Activated naive CD8-positive, alpha-beta T cell treated with anti-CD3 and anti-CD28 coated beads, Interleukin-2, amount 50 U/mL, for 16 hours (primary cell): Measurements from ENCODE around the gene PLA2G12A.

ENCODE experiments used
- DNase-seq: peaks from one replicate; pipeline ENCODE4 v3.0.0-alpha.2; 2020; ENCODE audit warnings: low read depth, low spot score

The PLA2G12A gene

DNA sequence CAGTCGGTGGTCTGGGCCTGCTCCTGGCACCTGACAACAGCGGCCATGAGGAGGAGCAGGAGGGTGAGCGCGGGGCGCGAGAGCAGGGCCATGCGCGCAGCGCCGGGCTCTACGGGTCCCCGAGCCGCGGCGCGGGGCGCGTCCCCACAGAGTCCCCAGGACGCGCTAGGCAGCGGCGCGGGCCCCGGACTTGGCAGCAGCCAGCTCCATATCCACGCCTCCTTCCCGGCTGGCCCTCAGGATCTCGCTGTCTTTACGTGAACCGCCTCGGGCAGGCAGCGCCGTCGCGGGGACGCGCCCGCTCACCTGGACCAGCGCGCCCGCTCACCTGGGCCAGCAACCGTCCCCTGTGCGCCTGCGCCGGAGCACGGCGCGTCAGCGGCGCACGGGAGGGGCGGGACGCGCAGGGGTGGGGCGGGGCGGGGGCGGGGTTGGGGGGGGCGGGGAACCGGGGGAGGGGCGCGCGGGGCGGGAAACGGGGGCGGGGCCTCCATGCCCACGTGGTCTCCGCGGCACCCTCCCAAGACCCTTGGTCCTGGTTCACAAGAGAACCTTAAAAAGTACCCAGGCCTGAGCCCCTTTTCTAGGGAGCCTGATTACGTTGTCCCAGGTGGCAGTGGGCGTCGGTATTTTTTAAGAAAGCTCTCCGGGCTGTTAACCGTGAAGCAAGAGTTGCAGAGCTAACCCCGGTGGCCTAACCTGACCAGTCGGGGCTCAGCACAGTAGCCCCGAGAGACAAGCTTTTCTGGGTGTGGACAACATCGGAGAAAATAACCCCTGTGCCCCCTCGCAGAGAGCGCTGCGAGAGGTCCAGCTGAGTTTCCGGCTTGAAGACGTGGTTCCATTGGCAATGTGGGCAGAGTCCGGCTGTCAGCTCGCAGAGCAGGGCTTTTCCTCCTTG lies at the start of gene PLA2G12A:
TSS of gene PLA2G12A (minus strand) at position 353 of the 901 bp plus-strand sequence. CDS start at position 92, 261 bp downstream.
- peak; percentile 21 for DNase-seq

DNA sequence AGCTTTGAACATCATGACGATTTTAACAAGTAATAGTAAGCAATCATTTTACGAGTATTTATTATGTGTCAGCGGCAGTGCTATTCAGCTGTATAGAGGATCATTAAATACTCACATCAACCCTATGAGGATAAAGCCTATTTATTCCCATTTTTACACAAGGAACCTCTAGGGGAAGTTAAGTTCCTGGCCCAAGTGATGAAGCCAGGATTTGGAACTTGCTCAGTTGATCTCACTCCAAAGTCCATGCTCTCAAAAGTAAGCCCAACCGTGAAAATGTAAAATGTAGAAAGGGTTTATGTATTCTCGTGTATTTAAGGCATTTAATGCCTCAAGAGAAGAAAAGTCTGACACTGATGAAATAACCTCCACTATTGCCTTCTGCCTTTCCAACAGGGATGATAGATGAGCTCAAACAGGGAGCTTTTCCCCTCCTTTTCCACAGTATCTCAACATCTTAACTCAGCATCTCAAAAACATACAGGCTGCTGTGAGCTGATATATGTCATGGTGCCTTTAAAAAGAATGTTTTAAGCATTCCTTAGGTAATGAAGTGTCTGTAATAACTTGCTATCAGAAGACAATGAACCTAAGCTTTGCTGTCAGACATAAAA lies 35.0 kb upstream of the PLA2G12A start:
- DNase-seq: no peak

DNA sequence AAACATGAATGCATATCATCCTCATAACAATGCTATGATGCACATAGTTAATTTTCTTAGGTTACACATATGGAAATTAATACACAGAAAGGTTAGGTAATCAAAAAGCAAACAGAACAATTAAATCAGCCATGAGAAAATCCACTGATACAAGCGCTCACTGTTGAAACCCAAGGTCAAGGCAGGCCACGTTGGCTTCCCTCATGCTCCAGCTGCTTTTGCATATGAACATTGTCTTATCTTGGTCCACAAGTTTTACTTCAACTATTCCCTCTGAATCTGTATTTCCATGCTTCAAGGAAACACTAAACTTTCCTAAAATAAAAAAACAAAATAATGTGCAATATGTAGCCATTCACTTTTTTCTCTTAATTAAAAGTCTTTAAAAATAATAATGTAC lies 34.5 kb upstream of the PLA2G12A start:
- DNase-seq: no peak

DNA sequence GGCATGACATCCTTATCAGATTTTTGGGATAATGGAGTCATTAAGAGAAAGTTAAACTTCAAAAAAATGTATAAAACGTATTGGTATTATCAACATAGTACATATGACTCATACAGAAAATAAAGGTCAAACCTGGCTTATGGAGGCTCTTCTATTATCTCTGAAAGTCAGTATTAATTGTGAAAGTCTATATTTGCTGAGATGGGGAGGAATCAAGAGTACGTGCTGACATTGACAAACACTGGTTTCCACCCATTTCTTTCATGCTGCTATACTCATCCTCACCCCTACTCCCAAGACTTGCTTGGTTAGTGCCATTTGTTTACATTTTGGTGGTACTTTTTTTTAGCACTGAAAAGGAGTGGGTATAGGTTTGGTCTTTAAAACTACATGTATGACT lies 30.8 kb upstream of the PLA2G12A start:
- no peak for DNase-seq

GRCh38 chr4:109755656-109756055 lies 25.8 kb upstream of the PLA2G12A start:
- DNase-seq: no peak

DNA sequence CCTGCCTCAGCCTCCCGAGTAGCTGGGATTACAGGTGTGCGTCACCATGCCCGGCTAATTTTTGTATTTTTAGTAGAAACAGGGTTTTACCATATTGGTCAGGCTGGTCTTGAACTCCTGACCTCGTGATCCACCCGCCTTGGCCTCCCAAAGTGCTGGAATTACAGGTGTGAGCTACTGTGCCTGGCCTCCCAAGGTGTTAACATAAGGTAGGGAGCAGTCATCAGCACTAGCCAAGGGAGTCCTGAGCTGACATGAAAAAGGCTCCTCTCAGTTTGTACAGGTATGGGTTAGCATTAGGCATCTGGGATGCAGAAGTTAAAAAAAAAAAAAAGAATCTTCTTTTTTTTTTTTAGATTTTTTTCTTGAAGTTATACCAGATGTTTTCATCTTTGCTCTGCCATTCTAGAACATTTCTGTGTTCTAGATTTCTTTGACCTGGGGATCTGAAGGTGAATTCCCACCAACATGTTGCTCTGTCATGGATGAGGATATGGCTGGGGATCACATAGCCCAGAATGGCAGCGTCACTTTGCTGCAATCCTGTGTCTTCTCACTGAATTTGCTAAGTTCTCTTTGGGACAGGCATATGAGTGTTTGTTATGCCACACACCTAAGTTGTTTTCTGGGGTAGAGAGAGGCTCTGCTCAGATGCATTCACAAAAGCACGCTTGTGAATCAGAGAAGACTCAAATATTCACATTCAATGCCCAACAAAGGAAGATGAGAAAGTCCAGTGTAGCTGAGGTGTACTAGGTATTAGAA lies 24.4 kb upstream of the PLA2G12A start:
- DNase-seq: no peak

DNA sequence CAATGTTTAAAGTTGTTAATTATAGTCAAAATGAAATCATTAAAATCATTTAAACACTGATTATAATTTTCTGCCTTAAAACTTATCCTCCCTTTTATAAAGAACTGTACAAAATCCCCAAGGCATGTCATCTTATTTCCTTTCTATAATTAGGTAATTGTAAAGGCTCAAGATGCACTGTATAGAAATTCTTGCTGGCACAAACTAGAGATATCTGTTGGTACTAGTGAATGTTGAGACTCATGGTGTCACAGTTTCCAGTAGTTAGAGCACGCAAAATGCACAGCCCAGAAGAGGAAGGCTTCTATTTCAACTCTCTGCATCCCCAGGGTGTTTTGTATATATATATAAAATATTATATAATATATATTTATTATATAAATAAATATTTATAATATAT lies 22.7 kb upstream of the PLA2G12A start:
- DNase-seq: no peak

GRCh38 chr4:109751852-109752251 lies 22.0 kb upstream of the PLA2G12A start:
- no peak for DNase-seq

DNA sequence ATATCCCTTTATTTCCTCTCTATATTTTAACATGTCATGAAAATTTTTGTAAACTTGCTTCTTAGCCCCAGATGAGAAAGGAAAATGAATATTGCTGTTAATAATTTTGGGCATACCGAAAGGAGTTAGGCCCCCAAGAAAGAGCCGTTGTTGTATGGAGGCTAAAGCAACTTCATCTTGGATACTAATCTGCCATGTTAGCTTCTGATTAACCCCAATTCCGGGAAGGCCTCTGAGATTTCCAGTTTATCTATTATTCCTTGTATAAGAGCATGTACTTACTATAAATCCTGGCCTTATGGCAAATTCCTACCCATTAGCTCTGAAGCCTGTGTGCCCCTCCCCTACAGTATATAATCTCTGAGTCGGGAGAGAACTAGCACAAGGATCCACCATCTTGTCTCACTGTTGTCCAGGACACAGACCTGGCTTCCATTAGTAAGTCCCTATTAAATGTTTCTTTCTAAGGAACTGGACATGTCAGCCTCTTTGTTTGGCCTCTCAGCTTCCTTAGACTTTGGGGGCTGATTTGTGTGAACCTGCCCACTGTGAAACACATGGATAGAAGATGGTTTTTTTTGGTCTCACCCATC lies 20.9 kb upstream of the PLA2G12A start:
- no peak for DNase-seq

- DNase-seq: no peak
Observed at GRCh38 chr4:109749388-109750082, 19.7 kb upstream of the PLA2G12A start.

DNA sequence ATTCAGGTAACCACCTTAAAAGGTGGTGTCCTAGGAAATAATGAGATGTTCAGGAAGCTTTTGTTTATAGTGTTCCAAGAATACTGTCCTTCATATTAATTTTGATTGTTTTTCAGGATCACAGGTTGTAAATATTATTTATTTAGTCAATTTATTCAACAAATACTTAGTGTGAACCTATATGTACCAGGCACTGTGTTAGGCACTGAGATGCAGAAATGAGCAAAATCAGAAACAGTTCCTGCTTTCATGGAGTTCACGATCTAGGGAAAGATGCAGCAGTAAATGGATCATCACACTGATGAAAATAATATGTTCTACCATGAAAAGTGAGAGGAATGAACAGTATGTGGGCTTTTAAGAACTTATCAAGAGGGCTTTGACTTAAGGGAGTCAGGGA lies 18.2 kb upstream of the PLA2G12A start:
- no peak for DNase-seq

GRCh38 chr4:109746728-109747127 lies 16.9 kb upstream of the PLA2G12A start:
- DNase-seq: no peak

- no peak for DNase-seq
Observed at GRCh38 chr4:109745830-109746229, 16.0 kb upstream of the PLA2G12A start.

GRCh38 chr4:109739547-109739946 lies 9.7 kb upstream of the PLA2G12A start:
- no peak for DNase-seq

- DNase-seq: no peak
Observed at GRCh38 chr4:109738104-109738872, 8.4 kb upstream of the PLA2G12A start.

DNA sequence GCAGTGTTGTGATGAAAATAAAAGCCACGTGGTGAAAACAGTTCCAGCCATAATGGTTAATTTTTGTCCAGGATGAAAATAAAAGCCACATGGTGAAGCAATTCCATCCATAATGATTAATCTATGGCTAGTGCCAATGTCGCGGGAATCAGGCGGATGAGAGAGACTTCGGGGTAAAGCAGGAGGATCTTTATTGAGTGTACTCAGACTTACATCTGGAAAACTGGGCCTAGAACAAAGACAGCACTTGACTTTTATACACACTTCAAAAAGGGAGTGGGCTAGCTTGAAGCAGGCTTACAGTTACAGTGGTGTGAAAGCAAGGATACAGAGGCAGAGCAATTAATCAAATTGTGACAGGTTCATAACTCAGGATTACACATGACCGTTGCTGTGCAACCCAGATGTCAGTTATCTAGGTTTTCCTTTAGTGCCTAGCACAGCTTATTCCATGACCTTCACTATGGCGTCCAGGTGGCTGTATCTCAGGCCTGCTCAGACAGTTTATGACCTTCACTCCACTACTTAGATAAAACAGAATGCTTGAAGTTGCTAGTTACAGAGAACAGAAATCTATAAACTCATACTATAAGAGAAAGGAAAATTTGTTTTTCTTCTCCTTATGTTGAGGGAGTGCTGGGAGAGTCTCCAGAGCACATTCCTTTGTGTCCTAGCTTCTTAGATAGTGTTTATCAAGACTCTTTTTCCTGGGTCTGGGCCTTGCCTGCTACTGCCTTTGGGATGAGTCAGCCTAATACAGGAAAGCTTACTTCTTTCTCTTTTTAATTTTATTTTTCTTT lies 5.9 kb upstream of the PLA2G12A start:
- DNase-seq: no peak

DNA sequence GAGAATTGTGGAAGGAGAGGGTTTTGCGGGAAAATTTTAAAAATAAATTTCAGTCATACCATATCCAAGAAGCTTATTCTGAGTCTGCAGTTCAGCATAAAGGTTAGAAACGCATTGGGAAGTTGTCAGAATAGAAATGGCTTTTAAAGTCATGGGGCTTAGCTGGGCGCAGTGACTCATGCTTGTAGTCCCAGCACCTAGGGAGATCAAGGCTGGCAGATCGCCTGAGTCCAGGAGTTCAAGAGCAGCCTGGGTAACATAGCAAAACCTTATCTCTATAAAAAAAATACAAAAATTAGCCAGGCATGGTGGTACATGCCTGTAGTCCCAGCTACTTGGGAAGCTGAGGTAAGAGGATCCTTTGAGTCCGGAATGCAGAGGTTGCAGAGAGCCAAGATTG lies 3.9 kb upstream of the PLA2G12A start:
- DNase-seq: no peak

DNA sequence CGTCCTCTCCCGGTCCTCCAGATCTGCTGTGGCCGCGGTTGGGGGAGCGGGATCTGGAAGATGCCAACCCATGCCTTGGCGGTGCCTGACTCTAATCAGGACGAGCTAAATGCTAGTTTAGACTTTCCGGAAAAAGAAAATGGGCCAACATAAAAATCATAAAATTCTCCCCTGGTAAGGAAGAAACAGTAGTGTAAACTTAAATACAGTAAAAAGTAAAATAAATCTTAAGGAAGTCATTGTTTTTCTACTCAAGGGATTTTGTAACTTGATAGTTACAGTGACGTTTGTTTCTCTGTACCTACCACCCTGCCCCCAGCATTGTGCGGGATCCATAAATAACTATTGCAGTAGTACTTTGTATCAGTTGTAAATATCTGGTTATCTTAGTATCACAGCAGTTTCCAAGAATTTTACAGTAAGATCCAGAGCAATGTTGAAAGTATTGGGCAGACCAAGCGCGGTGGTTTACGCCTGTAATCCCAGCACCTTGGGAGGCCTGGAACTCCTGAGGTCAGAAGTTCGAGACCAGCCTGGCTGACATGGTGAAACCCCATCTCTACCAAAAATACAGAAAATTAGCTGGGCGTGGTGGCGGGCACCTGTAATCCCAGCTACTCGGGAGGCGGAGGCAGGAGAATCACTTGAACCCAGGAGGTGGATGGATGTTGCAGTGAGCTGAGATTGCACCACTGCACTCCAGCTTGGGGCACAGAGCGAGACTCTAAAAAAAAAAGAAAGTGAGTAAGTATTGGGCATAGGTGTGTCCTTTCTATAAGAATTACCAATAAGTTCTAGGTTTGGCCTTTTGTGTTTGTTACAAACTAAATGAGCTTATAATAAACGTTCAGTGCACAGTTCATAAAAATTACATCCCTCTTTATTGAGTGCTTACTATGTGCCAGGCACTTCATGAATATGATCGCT lies 1.0 kb upstream of the PLA2G12A start:
- DNase-seq: no peak
